ENCODE data around the gene NTRK3. TPM values are rescaled to one million over a fixed set of nuclear protein-coding genes. Genes with fewer than 3 reads are reported as not detected.

Gene NTRK3
- total and polyA plus RNA-seq, 2 of the 8 experiments (the other 6 are each of a cell fraction or from before 2014, with no cell fraction given): 4.5 to 6.8 TPM

DNA sequence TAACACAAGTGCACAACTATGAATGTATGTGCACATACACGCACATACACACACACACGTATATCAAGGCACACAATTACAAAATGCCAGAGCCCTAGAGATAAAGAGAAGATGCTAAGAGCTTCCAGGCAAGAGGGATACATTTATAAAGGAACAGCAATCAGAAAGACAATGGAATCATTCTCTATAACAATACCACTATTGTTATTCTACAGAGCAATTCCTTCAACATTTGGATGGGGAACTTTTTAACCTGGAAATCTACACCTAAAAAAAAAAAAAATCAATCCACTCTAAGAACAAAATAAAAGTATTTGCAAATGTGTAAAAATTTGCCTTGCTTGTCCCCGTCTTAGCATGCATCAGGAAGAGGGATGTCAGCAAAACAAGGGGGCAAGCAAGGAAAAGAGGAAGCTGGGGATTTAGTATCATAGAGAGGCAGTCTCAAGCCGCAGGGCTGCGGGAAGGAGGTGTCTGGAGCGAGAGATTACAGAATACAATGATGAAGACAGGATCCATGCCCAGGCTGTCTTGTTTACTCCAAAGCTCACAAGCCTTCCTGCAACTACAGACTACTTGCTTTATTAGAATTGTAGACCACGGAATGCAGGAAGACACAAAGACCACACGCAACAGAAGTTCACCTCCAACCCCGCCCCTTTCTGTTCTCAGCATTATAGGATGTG is 220.2 kb downstream of the NTRK3 start (continued):
- TF ChIP-seq, protein P1, sequence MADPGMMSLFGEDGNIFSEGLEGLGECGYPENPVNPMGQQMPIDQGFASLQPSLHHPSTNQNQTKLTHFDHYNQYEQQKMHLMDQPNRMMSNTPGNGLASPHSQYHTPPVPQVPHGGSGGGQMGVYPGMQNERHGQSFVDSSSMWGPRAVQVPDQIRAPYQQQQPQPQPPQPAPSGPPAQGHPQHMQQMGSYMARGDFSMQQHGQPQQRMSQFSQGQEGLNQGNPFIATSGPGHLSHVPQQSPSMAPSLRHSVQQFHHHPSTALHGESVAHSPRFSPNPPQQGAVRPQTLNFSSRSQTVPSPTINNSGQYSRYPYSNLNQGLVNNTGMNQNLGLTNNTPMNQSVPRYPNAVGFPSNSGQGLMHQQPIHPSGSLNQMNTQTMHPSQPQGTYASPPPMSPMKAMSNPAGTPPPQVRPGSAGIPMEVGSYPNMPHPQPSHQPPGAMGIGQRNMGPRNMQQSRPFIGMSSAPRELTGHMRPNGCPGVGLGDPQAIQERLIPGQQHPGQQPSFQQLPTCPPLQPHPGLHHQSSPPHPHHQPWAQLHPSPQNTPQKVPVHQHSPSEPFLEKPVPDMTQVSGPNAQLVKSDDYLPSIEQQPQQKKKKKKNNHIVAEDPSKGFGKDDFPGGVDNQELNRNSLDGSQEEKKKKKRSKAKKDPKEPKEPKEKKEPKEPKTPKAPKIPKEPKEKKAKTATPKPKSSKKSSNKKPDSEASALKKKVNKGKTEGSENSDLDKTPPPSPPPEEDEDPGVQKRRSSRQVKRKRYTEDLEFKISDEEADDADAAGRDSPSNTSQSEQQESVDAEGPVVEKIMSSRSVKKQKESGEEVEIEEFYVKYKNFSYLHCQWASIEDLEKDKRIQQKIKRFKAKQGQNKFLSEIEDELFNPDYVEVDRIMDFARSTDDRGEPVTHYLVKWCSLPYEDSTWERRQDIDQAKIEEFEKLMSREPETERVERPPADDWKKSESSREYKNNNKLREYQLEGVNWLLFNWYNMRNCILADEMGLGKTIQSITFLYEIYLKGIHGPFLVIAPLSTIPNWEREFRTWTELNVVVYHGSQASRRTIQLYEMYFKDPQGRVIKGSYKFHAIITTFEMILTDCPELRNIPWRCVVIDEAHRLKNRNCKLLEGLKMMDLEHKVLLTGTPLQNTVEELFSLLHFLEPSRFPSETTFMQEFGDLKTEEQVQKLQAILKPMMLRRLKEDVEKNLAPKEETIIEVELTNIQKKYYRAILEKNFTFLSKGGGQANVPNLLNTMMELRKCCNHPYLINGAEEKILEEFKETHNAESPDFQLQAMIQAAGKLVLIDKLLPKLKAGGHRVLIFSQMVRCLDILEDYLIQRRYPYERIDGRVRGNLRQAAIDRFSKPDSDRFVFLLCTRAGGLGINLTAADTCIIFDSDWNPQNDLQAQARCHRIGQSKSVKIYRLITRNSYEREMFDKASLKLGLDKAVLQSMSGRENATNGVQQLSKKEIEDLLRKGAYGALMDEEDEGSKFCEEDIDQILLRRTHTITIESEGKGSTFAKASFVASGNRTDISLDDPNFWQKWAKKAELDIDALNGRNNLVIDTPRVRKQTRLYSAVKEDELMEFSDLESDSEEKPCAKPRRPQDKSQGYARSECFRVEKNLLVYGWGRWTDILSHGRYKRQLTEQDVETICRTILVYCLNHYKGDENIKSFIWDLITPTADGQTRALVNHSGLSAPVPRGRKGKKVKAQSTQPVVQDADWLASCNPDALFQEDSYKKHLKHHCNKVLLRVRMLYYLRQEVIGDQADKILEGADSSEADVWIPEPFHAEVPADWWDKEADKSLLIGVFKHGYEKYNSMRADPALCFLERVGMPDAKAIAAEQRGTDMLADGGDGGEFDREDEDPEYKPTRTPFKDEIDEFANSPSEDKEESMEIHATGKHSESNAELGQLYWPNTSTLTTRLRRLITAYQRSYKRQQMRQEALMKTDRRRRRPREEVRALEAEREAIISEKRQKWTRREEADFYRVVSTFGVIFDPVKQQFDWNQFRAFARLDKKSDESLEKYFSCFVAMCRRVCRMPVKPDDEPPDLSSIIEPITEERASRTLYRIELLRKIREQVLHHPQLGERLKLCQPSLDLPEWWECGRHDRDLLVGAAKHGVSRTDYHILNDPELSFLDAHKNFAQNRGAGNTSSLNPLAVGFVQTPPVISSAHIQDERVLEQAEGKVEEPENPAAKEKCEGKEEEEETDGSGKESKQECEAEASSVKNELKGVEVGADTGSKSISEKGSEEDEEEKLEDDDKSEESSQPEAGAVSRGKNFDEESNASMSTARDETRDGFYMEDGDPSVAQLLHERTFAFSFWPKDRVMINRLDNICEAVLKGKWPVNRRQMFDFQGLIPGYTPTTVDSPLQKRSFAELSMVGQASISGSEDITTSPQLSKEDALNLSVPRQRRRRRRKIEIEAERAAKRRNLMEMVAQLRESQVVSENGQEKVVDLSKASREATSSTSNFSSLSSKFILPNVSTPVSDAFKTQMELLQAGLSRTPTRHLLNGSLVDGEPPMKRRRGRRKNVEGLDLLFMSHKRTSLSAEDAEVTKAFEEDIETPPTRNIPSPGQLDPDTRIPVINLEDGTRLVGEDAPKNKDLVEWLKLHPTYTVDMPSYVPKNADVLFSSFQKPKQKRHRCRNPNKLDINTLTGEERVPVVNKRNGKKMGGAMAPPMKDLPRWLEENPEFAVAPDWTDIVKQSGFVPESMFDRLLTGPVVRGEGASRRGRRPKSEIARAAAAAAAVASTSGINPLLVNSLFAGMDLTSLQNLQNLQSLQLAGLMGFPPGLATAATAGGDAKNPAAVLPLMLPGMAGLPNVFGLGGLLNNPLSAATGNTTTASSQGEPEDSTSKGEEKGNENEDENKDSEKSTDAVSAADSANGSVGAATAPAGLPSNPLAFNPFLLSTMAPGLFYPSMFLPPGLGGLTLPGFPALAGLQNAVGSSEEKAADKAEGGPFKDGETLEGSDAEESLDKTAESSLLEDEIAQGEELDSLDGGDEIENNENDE (IDR thresholded peaks at IDR 0.05; ENCODE audit: insufficient replicate concordance, low read length): peak; percentile 67
- no peak for TF ChIP-seq BRCA1 (IDR thresholded peaks at IDR 0.05; ENCODE audit: low read depth, low read length)
